ENCODE results near the gene CDH4. TPM values are rescaled to one million over a fixed set of nuclear protein-coding genes. Genes with fewer than 3 reads are reported as not detected.

Gene CDH4
- total and polyA plus RNA-seq, 2 of the 8 experiments (the other 6 are each of a cell fraction or from before 2014, with no cell fraction given) = 4.3 to 7.9 TPM

GRCh38 chr20:61777773-61778494 lies 525.9 kb downstream of the CDH4 start:
- no peak overlapping the region for H2BK120ac ChIP-seq (replicated peaks; ENCODE audit: low read depth, low read length)
- no peak overlapping the region for H2BK15ac ChIP-seq (ENCODE audit: low read length)
- DNase-seq (ENCODE audit: low read depth in 1 of 2, low spot score in 2 of 2) (no peak), FAIRE-seq (no peak)
- no peak overlapping the region for H2BK20ac ChIP-seq (ENCODE audit: low read length)
- ChIA-PET CTCF (ENCODE audit: partially characterized antibody) (interaction anchor here (1.0 to 1.5 kb wide), 3 partner anchors 7 to 97 kb away, joined by 3 read pairs; no protein-coding TSS in a partner anchor), POLR2A (ENCODE audit: partially characterized antibody) (no interaction called here)
- H3K79me1 ChIP-seq (ENCODE audit: low read depth, low read length) = no peaks in the 10 kb centered on the region; the same call in 1 of the 2 replicates
- no peak overlapping the region for H2AFZ ChIP-seq (ENCODE audit: low read length)
- no peak overlapping the region; the same call in 1 of the 2 replicates for H4K8ac ChIP-seq (ENCODE audit: extremely low read depth, insufficient read depth, low read length)
- H3K4ac ChIP-seq (replicated peaks; ENCODE audit: insufficient read length, low read depth, low read length) = no peak overlapping the region
- no peak overlapping the region for H3K4me2 ChIP-seq (ENCODE audit: insufficient read depth in 1 of 2, low read depth in 2 of 2, low read length in 2 of 2)
- H3K36me3 ChIP-seq (ENCODE audit: control insufficient read depth in 2 of 4, insufficient read depth in 4 of 4, low read length in 3 of 4) = no peaks in the 10 kb centered on the region
- WGBS, 2 experiments (ENCODE audit: extremely low coverage in 1 of 2, insufficient coverage in 1 of 2, insufficient read length in 1 of 2, insufficient replicate concordance in 2 of 2, low coverage in 1 of 2, low lambda C conversion rate in 2 of 2, missing lambda C conversion rate in 1 of 2) = 89% methylated on average over 24 of the region's 24 CpGs; no CpG with 5 or more reads in 1 of the 2 experiments
- H3K23ac ChIP-seq (ENCODE audit: insufficient read length) = no peak overlapping the region
- no peak overlapping the region for H3K27ac ChIP-seq (ENCODE audit: low read depth, low read length)
- H2BK5ac ChIP-seq (ENCODE audit: low read depth, low read length) = no peak overlapping the region
- H3K23me2 ChIP-seq (ENCODE audit: low read depth, low read length) = no peaks in the 10 kb centered on the region
- no peak overlapping the region for H3K18ac ChIP-seq (ENCODE audit: extremely low read depth, low read length)
- no peak overlapping the region for H2AK5ac ChIP-seq (ENCODE audit: low read depth, low read length)
- H3K9me3 ChIP-seq (ENCODE audit: insufficient read depth in 2 of 2, low read depth in 1 of 2, low read length in 1 of 2) = no peaks in the 10 kb centered on the region
- H4K91ac ChIP-seq (replicated peaks; ENCODE audit: insufficient read length, low read length) = no peak overlapping the region
- no peaks in the 10 kb centered on the region for H3K4me1 ChIP-seq (replicated peaks in 1 of 4; ENCODE audit: control insufficient read depth in 3 of 4, insufficient read depth in 4 of 4, low read length in 3 of 4)
- peaks cover 0 to 2% of the 10 kb centered on the region in 2 experiments for H4K20me1 ChIP-seq (replicated peaks in 1 of 2; ENCODE audit: control insufficient read depth in 1 of 2, insufficient read depth in 2 of 2, low read length in 2 of 2)
- no peak overlapping the region for H3K9ac ChIP-seq (replicated peaks in 1 of 4; ENCODE audit: extremely low read depth in 1 of 4, low read depth in 3 of 4, low read length in 3 of 4)
- H3K79me2 ChIP-seq (ENCODE audit: control insufficient read depth in 1 of 2, insufficient read depth in 2 of 2, low read length in 2 of 2) = no peaks in the 10 kb centered on the region
- H3K27me3 ChIP-seq (replicated peaks in 1 of 4; ENCODE audit: control insufficient read depth in 3 of 4, extremely low read depth in 1 of 4, insufficient read depth in 3 of 4, low read length in 3 of 4) = peaks cover 0 to 4% (median 2%) of the 10 kb centered on the region in 4 experiments; a peak in 3 of 7 replicates
- no peak overlapping the region for H2BK12ac ChIP-seq (ENCODE audit: low read depth, low read length)
- no peak overlapping the region for H3K14ac ChIP-seq (ENCODE audit: insufficient read length)
- no peak overlapping the region for H4K5ac ChIP-seq (ENCODE audit: insufficient read length, low read depth, low read length)
- H3K56ac ChIP-seq (replicated peaks; ENCODE audit: insufficient read length, low read depth, low read length) = no peak overlapping the region
- no peak overlapping the region for H3K4me3 ChIP-seq (ENCODE audit: extremely low read depth in 1 of 4, insufficient read depth in 2 of 4, low read depth in 3 of 4, low read length in 4 of 4)
- TF ChIP-seq SP2 (IDR thresholded peaks at IDR 0.05; ENCODE audit: low read length) (no peak), USF2 (IDR thresholded peaks at IDR 0.05; ENCODE audit: low read length) (no peak), RFX5 (IDR thresholded peaks at IDR 0.05; ENCODE audit: borderline replicate concordance, low read depth, low read length) (no peak), JUND (IDR thresholded peaks at IDR 0.05; ENCODE audit: low read length) (no peak), POU5F1 (IDR thresholded peaks at IDR 0.05; ENCODE audit: low read depth, low read length) (no peak), RAD21 (IDR thresholded peaks at IDR 0.05 in 1 of 2, conservative IDR thresholded peaks at IDR 0.05 in 1 of 2; ENCODE audit: low read depth in 2 of 2, low read length in 2 of 2) (no peak), FOSL1 (IDR thresholded peaks at IDR 0.05; ENCODE audit: insufficient read depth, low read depth, low read length) (no peak), RBBP5 (IDR thresholded peaks at IDR 0.05; ENCODE audit: borderline replicate concordance, low read depth, low read length) (no peak), HDAC6 (IDR thresholded peaks at IDR 0.05; ENCODE audit: low read depth, low read length) (no peak), CTBP2 (IDR thresholded peaks at IDR 0.05; ENCODE audit: borderline replicate concordance, insufficient read depth, insufficient read length, low read length) (no peak), EP300 (IDR thresholded peaks at IDR 0.05; ENCODE audit: borderline replicate concordance in 1 of 2, low read depth in 2 of 2, low read length in 2 of 2) (no peak)

All from H1 (cell line).